ENCODE measurements around the gene KNL1.
"Not testable (repeated sequence)": the region's sequence is repeated elsewhere in the genome, so short reads cannot be mapped to it uniquely, and the experiment has no call there.

Gene KNL1

DNA sequence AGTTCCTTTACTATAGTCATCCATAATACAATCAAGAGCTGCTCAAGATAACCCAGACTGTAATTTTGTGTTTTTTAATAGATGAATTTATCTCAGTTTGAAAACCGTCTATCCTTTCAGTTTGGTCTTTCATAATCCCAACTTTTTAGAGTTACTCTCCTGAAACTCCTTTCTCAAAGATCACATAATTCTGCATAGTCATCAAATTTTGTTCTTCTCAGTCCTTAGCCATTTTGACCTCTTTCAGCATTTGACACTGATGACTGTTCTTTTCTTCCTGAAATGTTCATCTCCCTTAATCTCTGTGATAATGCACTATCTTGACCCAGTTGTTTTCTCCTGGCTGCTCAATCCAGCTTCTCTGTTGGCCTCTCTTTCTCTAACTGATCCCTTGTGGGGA lies 53.5 kb downstream of the KNL1 start:
- Mint-ChIP-seq H3K4me3 (no peak overlapping the region), H3K9me3 (no peaks in the 10 kb centered on the region), H3K27ac (no peak overlapping the region), H3K27me3 (ENCODE audit: low read depth, poor library complexity) (no peaks in the 10 kb centered on the region), H3K36me3 (ENCODE audit: low read depth) (peaks cover 27% of the 10 kb centered on the region), H3K4me1 (no peaks in the 10 kb centered on the region)
- DNase-seq, result no peak
- TF ChIP-seq, protein P1, sequence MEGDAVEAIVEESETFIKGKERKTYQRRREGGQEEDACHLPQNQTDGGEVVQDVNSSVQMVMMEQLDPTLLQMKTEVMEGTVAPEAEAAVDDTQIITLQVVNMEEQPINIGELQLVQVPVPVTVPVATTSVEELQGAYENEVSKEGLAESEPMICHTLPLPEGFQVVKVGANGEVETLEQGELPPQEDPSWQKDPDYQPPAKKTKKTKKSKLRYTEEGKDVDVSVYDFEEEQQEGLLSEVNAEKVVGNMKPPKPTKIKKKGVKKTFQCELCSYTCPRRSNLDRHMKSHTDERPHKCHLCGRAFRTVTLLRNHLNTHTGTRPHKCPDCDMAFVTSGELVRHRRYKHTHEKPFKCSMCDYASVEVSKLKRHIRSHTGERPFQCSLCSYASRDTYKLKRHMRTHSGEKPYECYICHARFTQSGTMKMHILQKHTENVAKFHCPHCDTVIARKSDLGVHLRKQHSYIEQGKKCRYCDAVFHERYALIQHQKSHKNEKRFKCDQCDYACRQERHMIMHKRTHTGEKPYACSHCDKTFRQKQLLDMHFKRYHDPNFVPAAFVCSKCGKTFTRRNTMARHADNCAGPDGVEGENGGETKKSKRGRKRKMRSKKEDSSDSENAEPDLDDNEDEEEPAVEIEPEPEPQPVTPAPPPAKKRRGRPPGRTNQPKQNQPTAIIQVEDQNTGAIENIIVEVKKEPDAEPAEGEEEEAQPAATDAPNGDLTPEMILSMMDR (IDR thresholded peaks at IDR 0.05), result no peak

DNA sequence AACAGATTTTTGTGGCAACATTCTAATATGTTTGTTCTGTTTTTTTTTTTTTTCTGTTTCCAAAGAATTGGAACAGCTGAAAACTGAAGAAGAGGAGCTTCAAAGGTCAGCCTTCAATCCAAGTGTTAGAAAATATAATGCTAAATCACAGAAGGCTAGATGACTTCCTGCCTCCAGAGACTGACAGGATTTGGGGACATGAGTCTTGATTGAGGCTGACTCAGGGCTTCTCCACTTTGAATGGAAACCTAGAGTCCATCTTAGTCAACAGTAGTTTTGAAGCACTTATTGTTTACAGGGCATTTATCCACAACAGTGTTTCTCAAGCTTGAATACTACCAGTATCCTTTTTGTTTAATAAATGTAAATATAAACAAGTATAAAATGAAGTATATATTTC lies 56.4 kb downstream of the KNL1 start:
- TF ChIP-seq, protein P1 (IDR thresholded peaks at IDR 0.05), result no peak
- H3K27me3 Mint-ChIP-seq (ENCODE audit: low read depth, poor library complexity), result no peaks in the 10 kb centered on the region
- H3K27ac Mint-ChIP-seq, result peak overlapping the region; percentile 73
- peaks cover 38% of the 10 kb centered on the region for H3K36me3 Mint-ChIP-seq (ENCODE audit: low read depth)
- H3K9me3 Mint-ChIP-seq, result no peaks in the 10 kb centered on the region
- no peak overlapping the region for H3K4me3 Mint-ChIP-seq
- H3K4me1 Mint-ChIP-seq, result no peaks in the 10 kb centered on the region
- no peak for DNase-seq

DNA sequence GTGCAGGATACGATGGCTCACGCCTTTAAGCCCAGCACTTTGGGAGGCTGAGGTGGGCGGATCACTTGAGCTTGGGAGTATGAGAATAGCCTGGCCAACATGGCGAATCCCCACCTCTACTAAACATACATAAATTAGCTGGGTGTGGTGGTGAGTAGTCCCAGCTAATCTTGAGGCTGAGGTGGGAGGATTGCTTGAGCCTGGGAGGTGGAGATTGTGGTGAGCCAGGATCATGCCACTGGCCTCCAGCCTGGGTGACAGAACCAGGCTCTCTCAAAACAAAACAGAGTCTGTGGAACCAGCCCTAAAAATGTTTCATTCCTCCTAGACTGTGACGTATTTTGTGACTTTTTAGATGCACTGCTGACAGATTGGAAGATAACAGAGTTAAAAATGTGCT lies 66.6 kb downstream of the KNL1 start:
- no peak overlapping the region for H3K27ac Mint-ChIP-seq
- TF ChIP-seq, protein P1 (IDR thresholded peaks at IDR 0.05), result no peak
- no peaks in the 10 kb centered on the region for H3K4me1 Mint-ChIP-seq
- no peak for DNase-seq
- no peaks in the 10 kb centered on the region for H3K27me3 Mint-ChIP-seq (ENCODE audit: low read depth, poor library complexity)
- H3K9me3 Mint-ChIP-seq, result no peaks in the 10 kb centered on the region
- H3K36me3 Mint-ChIP-seq (ENCODE audit: low read depth), result peaks cover 47% of the 10 kb centered on the region
- H3K4me3 Mint-ChIP-seq, result no peak overlapping the region

DNA sequence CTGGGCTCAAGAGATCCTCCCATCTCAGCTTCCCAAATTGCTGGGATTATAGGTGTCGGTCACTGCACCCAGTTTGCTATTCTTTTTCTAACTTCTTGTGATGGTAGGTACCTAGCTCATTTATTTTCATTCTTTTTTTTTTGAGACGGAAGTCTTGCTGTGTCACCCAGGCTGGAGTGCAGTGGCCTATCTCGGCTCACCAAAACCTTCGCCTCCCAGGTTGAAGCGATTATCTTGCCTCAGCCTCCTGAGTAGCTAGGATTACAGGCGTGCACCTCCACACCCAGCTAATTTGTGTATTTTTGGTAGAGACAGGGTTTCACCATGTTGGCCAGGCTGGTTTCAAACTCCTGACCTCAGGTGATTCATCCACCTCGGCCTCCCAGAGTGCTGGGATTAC lies 70.9 kb downstream of the KNL1 start:
- Mint-ChIP-seq H3K27me3 (ENCODE audit: low read depth, poor library complexity) (no peaks in the 10 kb centered on the region), H3K4me1 (no peaks in the 10 kb centered on the region), H3K4me3 (no peak overlapping the region), H3K36me3 (ENCODE audit: low read depth) (peaks cover 34% of the 10 kb centered on the region), H3K9me3 (peaks cover 5% of the 10 kb centered on the region), H3K27ac (no peak overlapping the region)
- TF ChIP-seq, protein P1 (IDR thresholded peaks at IDR 0.05), result no peak
- no peak for DNase-seq

DNA sequence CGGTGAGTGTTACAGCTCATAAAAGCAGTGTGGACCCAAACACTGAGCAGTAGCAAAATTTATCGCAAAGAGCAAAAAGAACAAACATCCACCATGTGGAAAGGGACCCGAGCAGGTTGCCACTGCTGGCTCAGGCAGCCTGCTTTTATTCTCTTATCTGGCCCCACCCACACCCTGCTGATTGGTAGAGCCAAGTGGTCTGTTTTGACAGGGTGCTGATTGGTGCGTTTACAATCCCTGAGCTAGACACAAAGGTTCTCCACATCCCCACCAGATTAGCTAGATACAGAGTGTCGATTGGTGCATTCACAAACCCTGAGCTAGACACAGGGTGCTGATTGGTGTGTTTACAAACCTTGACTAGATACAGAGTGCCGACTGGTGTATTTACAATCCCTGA lies 82.2 kb downstream of the KNL1 start:
- not testable (repeated sequence) for H3K36me3 Mint-ChIP-seq (ENCODE audit: low read depth); H3K27me3 Mint-ChIP-seq (ENCODE audit: low read depth, poor library complexity); DNase-seq; H3K4me1 Mint-ChIP-seq; H3K27ac Mint-ChIP-seq; H3K4me3 Mint-ChIP-seq
- H3K9me3 Mint-ChIP-seq, result peaks cover 22% of the 10 kb centered on the region

DNA sequence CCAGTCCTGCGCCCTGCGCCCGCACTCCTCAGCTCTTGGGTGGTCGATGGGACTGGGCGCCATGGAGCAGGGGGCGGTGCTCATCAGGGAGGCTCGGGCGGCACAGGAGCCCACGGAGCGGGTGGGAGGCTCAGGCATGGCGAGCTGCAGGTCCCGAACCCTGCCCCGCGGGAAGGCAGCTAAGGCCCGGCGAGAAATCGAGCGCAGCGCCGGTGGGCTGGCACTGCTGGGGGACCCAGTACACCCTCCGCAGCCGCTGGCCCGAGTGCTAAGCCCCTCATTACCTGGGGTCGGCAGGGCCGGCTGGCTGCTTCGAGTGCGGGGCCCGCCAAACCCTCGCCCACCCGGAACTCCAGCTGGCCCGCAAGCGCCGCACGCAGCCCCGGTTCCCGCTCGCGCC lies 82.9 kb downstream of the KNL1 start:
- not testable (repeated sequence) for H3K27ac Mint-ChIP-seq; DNase-seq; H3K27me3 Mint-ChIP-seq (ENCODE audit: low read depth, poor library complexity); H3K4me3 Mint-ChIP-seq; H3K4me1 Mint-ChIP-seq; H3K36me3 Mint-ChIP-seq (ENCODE audit: low read depth)
- H3K9me3 Mint-ChIP-seq, result peaks cover 17% of the 10 kb centered on the region

DNA sequence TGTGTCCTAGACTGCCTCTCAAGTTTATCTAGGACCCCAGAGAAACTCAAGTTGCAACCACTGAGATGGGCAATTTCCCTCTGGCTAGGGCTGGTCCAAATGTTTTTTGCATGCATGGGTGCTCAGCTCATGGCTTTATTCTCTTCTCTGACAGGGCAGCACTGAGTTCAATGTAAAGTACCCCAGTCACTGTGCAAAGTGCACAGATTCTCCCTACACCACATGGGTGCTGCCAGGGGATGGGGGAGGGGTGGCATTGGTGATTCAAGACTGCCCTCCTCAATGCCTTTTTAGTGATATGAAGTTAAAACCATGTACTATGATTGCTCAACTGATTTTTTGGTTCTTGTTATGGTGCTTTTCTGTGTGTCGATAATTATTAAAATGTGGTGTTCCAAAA lies 86.1 kb downstream of the KNL1 start:
- no peaks in the 10 kb centered on the region for H3K27me3 Mint-ChIP-seq (ENCODE audit: low read depth, poor library complexity)
- peak overlapping the region; percentile 24 for H3K27ac Mint-ChIP-seq
- peaks cover 30% of the 10 kb centered on the region for H3K9me3 Mint-ChIP-seq
- H3K4me1 Mint-ChIP-seq, result peaks cover 6% of the 10 kb centered on the region
- H3K4me3 Mint-ChIP-seq, result no peak overlapping the region
- DNase-seq, result no peak
- peaks cover 13% of the 10 kb centered on the region for H3K36me3 Mint-ChIP-seq (ENCODE audit: low read depth)
- TF ChIP-seq, protein P1 (IDR thresholded peaks at IDR 0.05), result no peak

DNA sequence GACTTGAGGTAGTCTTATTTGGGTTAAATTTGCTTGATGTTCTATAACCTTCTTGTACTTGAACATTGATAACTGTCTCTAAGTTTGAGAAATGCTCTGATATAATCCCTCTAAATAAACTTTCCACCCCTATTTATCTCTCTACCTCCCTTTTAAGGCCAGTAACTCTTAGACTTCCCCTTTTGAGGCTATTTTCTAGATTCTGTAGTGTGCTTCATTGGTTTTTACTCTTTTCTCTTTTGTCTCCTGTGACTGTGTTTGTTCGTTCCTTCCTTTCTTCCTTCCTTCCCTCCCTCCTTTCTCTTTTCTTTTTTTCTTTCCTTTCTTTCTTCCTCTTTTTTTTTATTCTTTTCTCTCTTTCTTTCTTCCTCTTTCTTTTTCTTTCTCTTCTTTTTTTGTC lies 86.9 kb downstream of the KNL1 start:
- not testable (repeated sequence) for H3K4me1 Mint-ChIP-seq; DNase-seq; H3K4me3 Mint-ChIP-seq; H3K27ac Mint-ChIP-seq; H3K27me3 Mint-ChIP-seq (ENCODE audit: low read depth, poor library complexity)
- peaks cover 37% of the 10 kb centered on the region for H3K9me3 Mint-ChIP-seq
- H3K36me3 Mint-ChIP-seq (ENCODE audit: low read depth), result peaks cover 21% of the 10 kb centered on the region
